Activated CD8-positive, alpha-beta T cell treated with anti-CD3 and anti-CD28 coated beads for 36 hours (primary cell): ENCODE results near the gene ZNF512B. TPM values are rescaled to one million over a fixed set of nuclear protein-coding genes. Genes with fewer than 3 reads are reported as not detected.

Experiments used
- ATAC-seq: fragments of 200-7000 bp; cut with Tn5 transposase; one replicate; pipeline ENCODE4 v1.10.0; 2021; ENCODE audit warnings: mild to moderate bottlenecking, moderate library complexity
- CTCF ChIA-PET: fragments of 350-600 bp; sonication (Branson Sonifier 250); formaldehyde crosslinking; loops from one replicate; lab custom pipeline; 2021; ENCODE audit warnings: antibody characterized with exemption; lab: Charles Lee
- POLR2A ChIA-PET: fragments of 350-600 bp; sonication (Branson Sonifier 250); formaldehyde crosslinking; loops from one replicate; lab custom pipeline; 2021; ENCODE audit warnings: antibody characterized with exemption; lab: Charles Lee
- DNase-seq: peaks from one replicate; pipeline ENCODE4 v3.0.0-alpha.2; 2020
- H3K27ac Mint-ChIP-seq: one replicate; pipeline ENCODE4 v1.8.0; 2021; ENCODE audit warnings: mild to moderate bottlenecking, mixed read lengths
- H3K27me3 Mint-ChIP-seq: one replicate; pipeline ENCODE4 v1.8.0; 2021; ENCODE audit warnings: mixed read lengths
- H3K36me3 Mint-ChIP-seq: one replicate; pipeline ENCODE4 v1.8.0; 2021; ENCODE audit warnings: low read depth, mixed read lengths
- H3K4me1 Mint-ChIP-seq: one replicate; pipeline ENCODE4 v1.8.0; 2021; ENCODE audit warnings: low read depth, mixed read lengths
- H3K4me3 Mint-ChIP-seq: one replicate; pipeline ENCODE4 v1.8.0; 2021; ENCODE audit warnings: mild to moderate bottlenecking, moderate library complexity, mixed read lengths
- H3K9me3 Mint-ChIP-seq: one replicate; pipeline ENCODE4 v1.8.0; 2021; ENCODE audit warnings: mixed read lengths
- CTCF ChIP-seq: fragments of 200-600 bp; IDR thresholded peaks from one replicate; pipeline ENCODE4 v1.8.0; 2022; ENCODE audit warnings: antibody characterized with exemption, mild to moderate bottlenecking
- intact Hi-C: fragments of 100-400 bp; cut with micrococcal nuclease; formaldehyde crosslinking; loops from one replicate; pipeline ENCODE4 v1.10.0; 2022
- total RNA-seq, 2 experiments: library from RNA; stranded (reverse); gene quantifications; one replicate each; pipeline ENCODE4 v1.2.3, GENCODE V29; 2021

ZNF512B gene
- total RNA-seq, 2 experiments from 2014 or later, result 7.5 to 8.6 TPM

GRCh38 chr20:63953764-63954429, 15.8 kb downstream of the ZNF512B start:
- POLR2A ChIA-PET, result interaction anchor here (1.2 kb wide), 1 partner anchor 20 kb away, joined by 3 read pairs; no protein-coding TSS in a partner anchor
- intact Hi-C loops, result no loop called here
- no peak for DNase-seq
- no peak for ATAC-seq
- Mint-ChIP-seq H3K4me1 (peaks cover 42% of the 10 kb centered on the region), H3K9me3 (no peaks in the 10 kb centered on the region), H3K36me3 (no peaks in the 10 kb centered on the region), H3K4me3 (peak overlapping the region; percentile 81), H3K27ac (peak overlapping the region; percentile 60), H3K27me3 (no peaks in the 10 kb centered on the region)
- CTCF ChIA-PET, result interaction anchor here (1.7 kb wide), 1 partner anchor 20 kb away, joined by 13 read pairs; no protein-coding TSS in a partner anchor
- no peak for TF ChIP-seq CTCF

- H3K27me3 Mint-ChIP-seq, result no peaks in the 10 kb centered on the region
- peaks cover 2% of the 10 kb centered on the region for H3K9me3 Mint-ChIP-seq
- peaks cover 44% of the 10 kb centered on the region for H3K4me1 Mint-ChIP-seq
- ChIA-PET POLR2A (interaction anchor here (1.3 kb wide), 1 partner anchor 25 kb away, joined by 4 read pairs; no protein-coding TSS in a partner anchor), CTCF (interaction anchor here (1.0 kb wide), 1 partner anchor 85 kb away, joined by 3 read pairs; no protein-coding TSS in a partner anchor)
- no peak overlapping the region for H3K27ac Mint-ChIP-seq
- no peak for DNase-seq
- ATAC-seq, result no peak
- peaks cover 3% of the 10 kb centered on the region for H3K36me3 Mint-ChIP-seq
- intact Hi-C loops, result no loop called here
- H3K4me3 Mint-ChIP-seq, result no peak overlapping the region
- no peak for TF ChIP-seq CTCF
Measured at GRCh38 chr20:63952769-63953168, 17.0 kb downstream of the ZNF512B start.

- no peak overlapping the region for H3K4me3 Mint-ChIP-seq
- H3K4me1 Mint-ChIP-seq, result peaks cover 44% of the 10 kb centered on the region
- DNase-seq (no peak), ATAC-seq (no peak)
- ChIA-PET POLR2A (interaction anchor here (1.3 kb wide), 1 partner anchor 26 kb away, joined by 4 read pairs; no protein-coding TSS in a partner anchor), CTCF (interaction anchor here (1.0 to 1.7 kb wide), 2 partner anchors 28 to 86 kb away, joined by 3 to 4 read pairs; partner anchors contain the start of gene PRPF6)
- intact Hi-C loops, result no loop called here
- no peaks in the 10 kb centered on the region for H3K27me3 Mint-ChIP-seq
- TF ChIP-seq CTCF, result no peak
- H3K27ac Mint-ChIP-seq, result no peak overlapping the region
- H3K36me3 Mint-ChIP-seq, result peaks cover 3% of the 10 kb centered on the region
- peaks cover 2% of the 10 kb centered on the region for H3K9me3 Mint-ChIP-seq
Measured at GRCh38 chr20:63952210-63952535, 17.6 kb downstream of the ZNF512B start.

- POLR2A ChIA-PET, result interaction anchor here (0.7 to 1.3 kb wide), 2 partner anchors 26 to 41 kb away, joined by 3 to 4 read pairs; no protein-coding TSS in a partner anchor
- Mint-ChIP-seq H3K4me3 (no peak overlapping the region), H3K36me3 (peaks cover 3% of the 10 kb centered on the region), H3K9me3 (peaks cover 2% of the 10 kb centered on the region), H3K4me1 (peaks cover 45% of the 10 kb centered on the region), H3K27ac (no peak overlapping the region), H3K27me3 (no peaks in the 10 kb centered on the region)
- no peak for DNase-seq
- no peak for TF ChIP-seq CTCF
- CTCF ChIA-PET, result interaction anchor here (1.0 to 1.7 kb wide), 2 partner anchors 29 to 86 kb away, joined by 3 to 4 read pairs; partner anchors contain the start of gene PRPF6
- ATAC-seq, result no peak
- intact Hi-C loops, result no loop called here
Measured at GRCh38 chr20:63951398-63952209, 18.1 kb downstream of the ZNF512B start.
